Measurements from ENCODE around the gene ROPN1B. TPM values are rescaled to one million over a fixed set of nuclear protein-coding genes. Genes with fewer than 3 reads are reported as not detected.
"Not testable (repeated sequence)": the region's sequence is repeated elsewhere in the genome, so short reads cannot be mapped to it uniquely, and the experiment has no call there.

Gene ROPN1B
- polyA plus RNA-seq, 2 donors = 0.06 TPM; not detected in 1

DNA sequence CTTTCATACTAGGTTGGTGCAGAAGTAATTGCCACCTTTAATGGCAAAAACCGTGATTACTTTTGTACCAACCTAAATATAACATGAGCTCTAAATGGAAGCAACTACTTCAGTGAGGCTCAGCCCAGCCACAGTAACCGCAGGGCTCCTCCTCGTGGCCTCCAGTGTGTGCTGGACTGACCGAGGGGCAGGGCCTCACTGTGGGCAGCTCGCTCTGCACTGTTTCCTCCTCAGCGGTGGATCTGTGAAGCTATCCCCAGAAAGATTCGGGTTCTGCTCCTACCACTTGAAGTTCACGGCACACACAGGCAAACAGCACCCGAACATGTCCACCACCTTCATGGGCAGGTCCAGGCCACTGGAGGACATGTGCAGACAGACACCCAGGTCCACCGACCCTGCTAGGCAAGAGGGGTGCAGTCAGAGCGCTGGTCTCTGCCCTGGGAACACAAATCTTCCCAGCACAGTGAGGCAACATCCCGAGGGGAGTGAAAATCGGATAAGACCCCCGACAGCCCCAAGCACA, 37.6 kb upstream of the ROPN1B start:
- 60 to 75% methylated on average over 6 of the region's 14 CpGs for WGBS, 2 donors
- not testable (repeated sequence) for H3K27ac ChIP-seq (ENCODE audit: low read depth in 2 of 2, low read length in 1 of 2); H3K4me3 ChIP-seq (ENCODE audit: low read depth in 1 of 2, low read length in 2 of 2); H3K36me3 ChIP-seq (ENCODE audit: control insufficient read depth in 2 of 2, insufficient read depth in 2 of 2, low read length in 1 of 2); H3K9me3 ChIP-seq (ENCODE audit: control insufficient read depth in 2 of 2, insufficient read depth in 1 of 2, low read depth in 1 of 2, low read length in 1 of 2); H3K4me1 ChIP-seq (ENCODE audit: control insufficient read depth in 2 of 2, insufficient read depth in 2 of 2, low read length in 1 of 2); H3K27me3 ChIP-seq (ENCODE audit: control insufficient read depth in 1 of 2, insufficient read depth in 2 of 2, low read length in 2 of 2)

DNA sequence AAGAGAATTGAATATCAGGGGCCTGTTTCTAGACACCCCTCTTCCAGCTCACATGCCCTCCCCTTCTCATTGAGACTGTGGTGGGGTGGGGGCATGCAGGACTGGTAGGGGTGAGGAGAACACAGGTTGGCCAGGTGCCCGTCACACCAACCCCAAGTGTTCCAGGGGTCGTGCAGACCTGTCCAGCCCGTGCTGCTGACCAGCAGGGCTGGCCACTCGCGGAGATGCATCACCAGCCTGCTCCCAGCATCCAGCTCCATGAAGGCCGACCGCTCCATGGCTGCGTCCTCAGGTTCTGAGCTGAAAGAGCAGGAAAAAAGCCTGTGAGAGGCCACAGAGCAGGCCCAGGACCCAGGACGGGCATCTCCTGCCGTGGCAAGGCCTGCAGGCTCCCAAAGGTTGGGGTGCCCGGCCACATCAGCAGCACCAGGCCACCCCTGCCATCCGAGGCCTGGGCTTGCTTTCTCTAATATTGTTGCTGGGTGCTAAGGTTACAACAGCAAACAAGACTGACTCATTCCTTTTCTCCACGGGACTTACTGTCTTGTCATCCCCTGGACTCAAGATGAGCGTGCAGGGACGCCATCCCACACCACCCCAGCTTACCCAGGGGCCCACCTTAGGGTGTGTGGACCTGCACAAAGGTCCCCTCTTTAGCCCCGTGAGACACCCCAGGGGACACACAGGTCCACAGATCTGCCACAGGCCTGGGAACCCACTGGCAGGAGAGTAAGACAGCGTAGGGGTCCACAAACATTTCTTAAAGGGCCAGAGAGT, 35.4 kb upstream of the ROPN1B start:
- not testable (repeated sequence) for H3K4me1 ChIP-seq (ENCODE audit: control insufficient read depth in 2 of 2, insufficient read depth in 2 of 2, low read length in 1 of 2); H3K36me3 ChIP-seq (ENCODE audit: control insufficient read depth in 2 of 2, insufficient read depth in 2 of 2, low read length in 1 of 2); H3K4me3 ChIP-seq (ENCODE audit: low read depth in 1 of 2, low read length in 2 of 2); H3K9me3 ChIP-seq (ENCODE audit: control insufficient read depth in 2 of 2, insufficient read depth in 1 of 2, low read depth in 1 of 2, low read length in 1 of 2); H3K27ac ChIP-seq (ENCODE audit: low read depth in 2 of 2, low read length in 1 of 2); H3K27me3 ChIP-seq (ENCODE audit: control insufficient read depth in 1 of 2, insufficient read depth in 2 of 2, low read length in 2 of 2)
- 84 to 85% methylated on average over 13 to 15 of the region's 17 CpGs for WGBS, 2 donors

DNA sequence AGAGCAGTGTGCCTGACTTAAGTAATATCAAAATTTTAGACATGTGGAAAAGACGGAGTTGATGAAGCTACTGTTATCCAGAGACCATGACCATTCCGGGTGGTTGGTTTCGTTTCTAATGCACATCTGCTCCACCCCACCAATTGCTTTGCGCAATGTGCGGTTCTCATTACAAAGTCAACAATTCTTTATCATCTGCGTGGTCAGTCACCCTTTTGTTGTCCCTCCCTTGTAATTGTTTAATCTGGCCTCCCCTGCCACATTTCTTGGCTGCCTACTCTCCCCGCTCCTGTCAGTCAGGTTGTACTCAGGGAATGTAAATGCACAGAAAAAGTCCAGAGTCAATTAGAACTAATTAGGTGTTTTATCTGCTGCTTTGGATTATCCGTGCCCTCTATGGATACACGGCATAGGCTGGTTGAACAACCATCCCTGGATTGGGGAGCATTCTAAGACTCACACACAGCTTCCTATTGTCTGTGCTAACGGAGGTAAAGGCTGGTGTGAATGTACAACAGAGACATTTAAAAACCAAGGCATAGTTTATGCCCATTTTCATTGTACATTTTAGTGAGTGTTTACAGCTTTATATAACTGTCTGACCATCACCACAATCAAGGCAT, 33.6 kb upstream of the ROPN1B start:
- not testable (repeated sequence) for H3K9me3 ChIP-seq (ENCODE audit: control insufficient read depth in 2 of 2, insufficient read depth in 1 of 2, low read depth in 1 of 2, low read length in 1 of 2); H3K27me3 ChIP-seq (ENCODE audit: control insufficient read depth in 1 of 2, insufficient read depth in 2 of 2, low read length in 2 of 2); H3K4me3 ChIP-seq (ENCODE audit: low read depth in 1 of 2, low read length in 2 of 2); H3K4me1 ChIP-seq (ENCODE audit: control insufficient read depth in 2 of 2, insufficient read depth in 2 of 2, low read length in 1 of 2); H3K27ac ChIP-seq (ENCODE audit: low read depth in 2 of 2, low read length in 1 of 2); H3K36me3 ChIP-seq (ENCODE audit: control insufficient read depth in 2 of 2, insufficient read depth in 2 of 2, low read length in 1 of 2)
- WGBS, 2 donors = 65 to 83% methylated on average over 10 of the region's 10 CpGs

DNA sequence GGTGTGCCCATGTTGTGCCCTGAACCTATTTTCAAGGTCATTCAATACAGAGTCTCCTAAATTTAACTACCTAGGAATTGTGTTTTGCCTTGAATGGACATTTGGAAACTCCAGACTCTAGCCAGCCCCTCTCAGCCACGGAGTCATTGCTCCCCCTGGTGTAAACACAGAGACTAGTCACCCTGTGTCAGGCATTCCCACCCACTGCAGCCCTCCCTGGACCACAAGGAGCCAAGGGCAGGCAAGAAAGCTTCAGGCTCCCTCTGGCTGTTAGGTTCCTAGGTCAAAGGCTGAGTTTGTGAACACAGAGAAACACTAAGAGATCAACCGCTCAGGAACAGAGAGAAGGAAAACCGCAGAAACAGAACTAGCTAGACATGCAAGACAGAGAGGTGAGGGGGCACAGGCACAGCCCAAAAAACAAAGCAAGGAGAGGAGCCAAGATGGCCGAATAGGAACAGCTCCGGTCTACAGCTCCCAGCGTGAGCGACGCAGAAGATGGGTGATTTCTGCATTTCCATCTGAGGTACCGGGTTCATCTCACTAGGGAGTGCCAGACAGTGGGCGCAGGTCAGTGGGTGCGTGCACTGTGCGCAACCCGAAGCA, 32.7 kb upstream of the ROPN1B start:
- H3K4me3 ChIP-seq (ENCODE audit: low read depth in 1 of 2, low read length in 2 of 2); H3K4me1 ChIP-seq (ENCODE audit: control insufficient read depth in 2 of 2, insufficient read depth in 2 of 2, low read length in 1 of 2); H3K27ac ChIP-seq (ENCODE audit: low read depth in 2 of 2, low read length in 1 of 2); H3K9me3 ChIP-seq (ENCODE audit: control insufficient read depth in 2 of 2, insufficient read depth in 1 of 2, low read depth in 1 of 2, low read length in 1 of 2); H3K36me3 ChIP-seq (ENCODE audit: control insufficient read depth in 2 of 2, insufficient read depth in 2 of 2, low read length in 1 of 2); H3K27me3 ChIP-seq (ENCODE audit: control insufficient read depth in 1 of 2, insufficient read depth in 2 of 2, low read length in 2 of 2): not testable (repeated sequence)
- 89 to 90% methylated on average over 13 of the region's 13 CpGs for WGBS, 2 donors

DNA sequence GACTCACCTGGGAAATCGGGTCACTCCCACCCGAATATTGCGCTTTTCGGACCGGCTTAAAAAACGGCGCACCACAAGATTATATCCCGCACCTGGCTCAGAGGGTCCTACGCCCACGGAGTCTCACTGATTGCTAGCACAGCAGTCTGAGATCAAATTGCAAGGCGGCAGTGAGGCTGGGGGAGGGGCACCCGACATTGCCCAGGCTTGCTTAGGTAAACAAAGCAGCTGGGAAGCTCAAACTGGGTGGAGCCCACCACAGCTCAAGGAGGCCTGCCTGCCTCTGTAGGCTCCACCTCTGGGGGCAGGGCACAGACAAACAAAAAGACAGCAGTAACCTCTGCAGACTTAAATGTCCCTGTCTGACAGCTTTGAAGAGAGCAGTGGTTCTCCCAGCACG, 32.1 kb upstream of the ROPN1B start:
- 36 to 60% methylated on average over 3 to 12 of the region's 13 CpGs for WGBS, 2 donors
- not testable (repeated sequence) for H3K27ac ChIP-seq (ENCODE audit: low read depth in 2 of 2, low read length in 1 of 2); H3K36me3 ChIP-seq (ENCODE audit: control insufficient read depth in 2 of 2, insufficient read depth in 2 of 2, low read length in 1 of 2); H3K4me3 ChIP-seq (ENCODE audit: low read depth in 1 of 2, low read length in 2 of 2); H3K4me1 ChIP-seq (ENCODE audit: control insufficient read depth in 2 of 2, insufficient read depth in 2 of 2, low read length in 1 of 2); H3K27me3 ChIP-seq (ENCODE audit: control insufficient read depth in 1 of 2, insufficient read depth in 2 of 2, low read length in 2 of 2); H3K9me3 ChIP-seq (ENCODE audit: control insufficient read depth in 2 of 2, insufficient read depth in 1 of 2, low read depth in 1 of 2, low read length in 1 of 2)

DNA sequence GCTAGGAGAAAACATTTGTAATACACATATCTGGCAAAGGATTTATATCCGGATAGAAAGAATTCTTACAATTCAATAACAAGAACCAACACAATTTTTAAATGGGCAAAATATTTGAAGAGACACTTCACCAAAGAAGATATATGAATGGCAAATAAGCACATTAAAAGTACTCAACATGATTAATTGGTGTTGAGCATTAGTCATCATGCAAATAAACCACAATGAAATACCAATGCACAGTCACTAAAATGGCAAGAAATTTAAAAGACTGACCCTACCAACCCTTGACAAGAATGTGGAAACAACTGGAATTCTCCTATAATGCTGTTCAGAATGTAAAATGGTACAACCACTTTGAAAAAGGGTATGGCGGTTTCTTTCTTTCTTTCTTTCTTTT, 21.2 kb upstream of the ROPN1B start:
- H3K27me3 ChIP-seq (ENCODE audit: control insufficient read depth in 1 of 2, insufficient read depth in 2 of 2, low read length in 2 of 2); H3K27ac ChIP-seq (ENCODE audit: low read depth in 2 of 2, low read length in 1 of 2); H3K9me3 ChIP-seq (ENCODE audit: control insufficient read depth in 2 of 2, insufficient read depth in 1 of 2, low read depth in 1 of 2, low read length in 1 of 2); H3K4me1 ChIP-seq (ENCODE audit: control insufficient read depth in 2 of 2, insufficient read depth in 2 of 2, low read length in 1 of 2); H3K4me3 ChIP-seq (ENCODE audit: low read depth in 1 of 2, low read length in 2 of 2); H3K36me3 ChIP-seq (ENCODE audit: control insufficient read depth in 2 of 2, insufficient read depth in 2 of 2, low read length in 1 of 2): not testable (repeated sequence)
- 72 to 79% methylated on average over 2 of the region's 2 CpGs for WGBS, 2 donors

DNA sequence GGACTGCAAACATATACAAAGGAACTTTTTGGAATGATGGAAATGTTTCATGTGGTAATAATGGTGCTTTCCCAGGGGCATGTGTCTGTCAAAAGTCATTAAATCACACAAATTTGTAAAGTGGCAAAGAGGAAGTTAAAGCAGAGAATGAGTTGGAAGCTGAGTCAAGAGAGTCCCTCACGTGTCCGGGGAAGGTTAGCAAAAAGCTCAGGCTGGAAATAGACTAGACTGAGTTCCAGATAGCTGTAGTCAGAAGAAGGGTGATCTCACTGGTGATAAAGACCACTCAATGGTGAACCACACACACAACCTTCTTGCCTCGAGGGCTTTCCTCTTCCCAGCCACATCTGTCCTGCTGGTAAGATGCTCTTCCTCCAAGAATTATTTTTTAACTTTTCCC, 20.1 kb upstream of the ROPN1B start:
- not testable (repeated sequence) for H3K9me3 ChIP-seq (ENCODE audit: control insufficient read depth in 2 of 2, insufficient read depth in 1 of 2, low read depth in 1 of 2, low read length in 1 of 2); H3K4me3 ChIP-seq (ENCODE audit: low read depth in 1 of 2, low read length in 2 of 2); H3K27me3 ChIP-seq (ENCODE audit: control insufficient read depth in 1 of 2, insufficient read depth in 2 of 2, low read length in 2 of 2); H3K27ac ChIP-seq (ENCODE audit: low read depth in 2 of 2, low read length in 1 of 2); H3K4me1 ChIP-seq (ENCODE audit: control insufficient read depth in 2 of 2, insufficient read depth in 2 of 2, low read length in 1 of 2); H3K36me3 ChIP-seq (ENCODE audit: control insufficient read depth in 2 of 2, insufficient read depth in 2 of 2, low read length in 1 of 2)
- WGBS, 2 donors = 43 to 71% methylated on average over 3 of the region's 3 CpGs

DNA sequence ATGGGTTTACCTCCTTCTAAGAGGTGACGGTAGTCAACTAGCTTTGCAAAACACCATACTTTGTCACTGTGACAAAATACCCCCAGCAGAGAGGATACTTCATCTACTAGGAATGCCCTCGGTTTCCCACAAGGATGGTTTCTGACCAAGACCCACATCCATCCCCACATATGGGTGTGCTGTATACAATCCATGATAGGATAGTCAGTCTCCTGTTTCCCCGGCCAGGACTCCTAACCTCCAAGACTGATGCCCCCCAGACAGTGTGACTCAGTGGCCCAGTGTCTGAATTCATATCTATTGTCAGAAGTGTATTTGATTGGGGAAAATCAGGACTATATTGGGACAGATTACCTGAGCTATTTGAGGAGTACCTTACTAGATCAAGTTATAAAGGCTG, 17.8 kb upstream of the ROPN1B start:
- H3K36me3 ChIP-seq (ENCODE audit: control insufficient read depth in 2 of 2, insufficient read depth in 2 of 2, low read length in 1 of 2); H3K27ac ChIP-seq (ENCODE audit: low read depth in 2 of 2, low read length in 1 of 2); H3K4me1 ChIP-seq (ENCODE audit: control insufficient read depth in 2 of 2, insufficient read depth in 2 of 2, low read length in 1 of 2); H3K9me3 ChIP-seq (ENCODE audit: control insufficient read depth in 2 of 2, insufficient read depth in 1 of 2, low read depth in 1 of 2, low read length in 1 of 2); H3K27me3 ChIP-seq (ENCODE audit: control insufficient read depth in 1 of 2, insufficient read depth in 2 of 2, low read length in 2 of 2); H3K4me3 ChIP-seq (ENCODE audit: low read depth in 1 of 2, low read length in 2 of 2): not testable (repeated sequence)
- WGBS, 2 donors = 88 to 91% methylated on average over 3 of the region's 3 CpGs

DNA sequence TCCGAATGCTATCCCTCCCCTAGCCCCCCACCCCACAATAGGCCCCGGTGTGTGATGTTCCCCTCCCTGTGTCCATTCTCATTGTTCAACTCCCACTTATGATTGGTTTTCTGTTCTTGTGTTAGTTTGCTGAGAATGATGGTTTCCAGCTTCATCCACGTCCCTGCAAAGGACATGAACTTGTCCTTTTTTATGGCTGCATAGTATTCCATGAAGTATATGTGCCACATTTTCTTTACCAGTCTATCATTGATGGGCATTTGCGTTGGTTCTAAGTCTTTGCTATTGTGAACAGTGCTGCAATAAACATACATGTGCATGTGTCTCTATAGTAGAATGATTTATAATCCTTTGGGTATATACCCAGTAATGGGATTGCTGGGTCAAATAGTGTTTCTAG, 12.0 kb upstream of the ROPN1B start:
- H3K27me3 ChIP-seq (ENCODE audit: control insufficient read depth in 1 of 2, insufficient read depth in 2 of 2, low read length in 2 of 2); H3K4me3 ChIP-seq (ENCODE audit: low read depth in 1 of 2, low read length in 2 of 2); H3K9me3 ChIP-seq (ENCODE audit: control insufficient read depth in 2 of 2, insufficient read depth in 1 of 2, low read depth in 1 of 2, low read length in 1 of 2); H3K27ac ChIP-seq (ENCODE audit: low read depth in 2 of 2, low read length in 1 of 2); H3K4me1 ChIP-seq (ENCODE audit: control insufficient read depth in 2 of 2, insufficient read depth in 2 of 2, low read length in 1 of 2); H3K36me3 ChIP-seq (ENCODE audit: control insufficient read depth in 2 of 2, insufficient read depth in 2 of 2, low read length in 1 of 2): not testable (repeated sequence)
- WGBS, 2 donors = 92 to 96% methylated on average over 4 of the region's 4 CpGs

Data from esophagus (tissue), 2 donors.